HL-60 (cell line): ENCODE measurements around the gene MACF1.
A peak's percentile ranks its signal among the peaks of the same experiment; 100 is the strongest.

Source experiments
- DNase-seq, 2 experiments: peaks; one replicate each; pipeline ENCODE4 v3.0.0-alpha.2; 2010 to 2020; ENCODE audit warnings: low read depth in 1 of 2, low spot score in 1 of 2
- H3K27ac ChIP-seq: fragments of 250-450 bp; sonication (Bioruptor Pico); replicated peaks from 2 replicates; pipeline ENCODE4 v1.5.1; 2020; ENCODE audit warnings: mild to moderate bottlenecking, moderate library complexity
- H3K27me3 ChIP-seq: fragments of 250-450 bp; sonication (Bioruptor Pico); 2 replicates; pipeline ENCODE4 v1.5.1; 2021; ENCODE audit warnings: mild to moderate bottlenecking, moderate library complexity; ENCODE audit not compliant: insufficient read depth, poor library complexity, severe bottlenecking
- H3K4me3 ChIP-seq: replicated peaks from 2 replicates; pipeline ENCODE4 v1.5.1; 2011; ENCODE audit warnings: mild to moderate bottlenecking, control low read depth, low read length; ENCODE audit not compliant: insufficient read depth
- CTCF ChIP-seq: IDR thresholded peaks from one replicate; pipeline ENCODE4 v1.5.1; 2011; ENCODE audit warnings: low read length, control low read depth, inconsistent platforms; ENCODE audit not compliant: insufficient read depth
- GABPA ChIP-seq: IDR thresholded peaks from 2 replicates; pipeline ENCODE4 v1.6.1; 2012; ENCODE audit warnings: low read depth
- POLR2AphosphoS5 ChIP-seq: IDR thresholded peaks from 2 replicates; pipeline ENCODE4 v1.6.1; 2012; ENCODE audit warnings: low read depth
- REST ChIP-seq: IDR thresholded peaks from 2 replicates; pipeline ENCODE4 v1.6.1; 2012; ENCODE audit warnings: low read depth; ENCODE audit not compliant: insufficient replicate concordance
- SPI1 ChIP-seq: IDR thresholded peaks from 2 replicates; pipeline ENCODE4 v1.6.1; 2012; ENCODE audit warnings: low read depth, mild to moderate bottlenecking, borderline replicate concordance

MACF1 gene

GRCh38 chr1:39376656-39377055, 172.2 kb downstream of the MACF1 start:
- TF ChIP-seq SPI1 (no peak), POLR2AphosphoS5 (no peak), GABPA (no peak), CTCF (no peak), REST (no peak)
- DNase-seq, result no peak
- no peak overlapping the region for H3K4me3 ChIP-seq
- no peaks in the 10 kb centered on the region for H3K27me3 ChIP-seq
- no peak overlapping the region for H3K27ac ChIP-seq

DNA sequence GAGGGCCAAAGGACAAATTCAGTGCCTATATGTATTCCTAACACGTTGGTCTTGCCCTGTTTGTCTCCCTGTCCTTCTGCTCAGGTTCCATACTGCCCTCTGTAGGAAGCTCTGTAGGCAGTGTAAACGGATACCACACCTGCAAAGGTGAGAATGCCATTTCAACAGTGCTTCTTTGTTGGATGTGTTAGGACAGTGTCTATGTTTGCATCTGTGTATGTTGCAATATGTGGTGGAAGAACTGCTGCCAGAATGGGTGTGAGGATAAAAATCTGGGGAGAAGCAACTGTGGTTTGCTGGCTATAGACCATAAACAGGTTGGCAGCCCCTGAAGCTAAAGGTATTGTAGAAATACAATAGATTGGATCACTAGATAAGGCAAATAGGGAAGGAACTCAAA, 173.9 kb downstream of the MACF1 start:
- H3K27me3 ChIP-seq, result no peaks in the 10 kb centered on the region
- H3K4me3 ChIP-seq, result no peak overlapping the region
- no peak for TF ChIP-seq GABPA
- no peak for TF ChIP-seq REST
- TF ChIP-seq POLR2AphosphoS5, result no peak
- no peak for TF ChIP-seq CTCF
- no peak for TF ChIP-seq SPI1
- no peak overlapping the region for H3K27ac ChIP-seq
- peak; percentile 11 to 28 for DNase-seq

DNA sequence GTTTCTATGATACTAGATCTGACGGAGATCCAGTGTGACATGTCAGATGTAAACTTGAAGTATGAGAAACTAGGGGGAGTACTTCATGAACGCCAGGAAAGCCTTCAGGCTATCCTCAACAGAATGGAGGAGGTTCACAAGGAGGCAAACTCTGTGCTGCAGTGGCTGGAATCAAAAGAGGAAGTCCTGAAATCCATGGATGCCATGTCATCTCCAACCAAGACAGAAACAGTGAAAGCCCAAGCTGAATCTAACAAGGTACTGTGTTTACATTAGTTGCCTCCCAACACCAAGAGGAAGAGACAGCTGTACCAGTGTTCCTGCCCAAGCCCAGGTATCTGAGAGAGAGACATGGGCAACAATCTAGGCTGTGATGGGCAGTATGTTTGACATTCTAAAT, 174.7 kb downstream of the MACF1 start:
- TF ChIP-seq GABPA (no peak), SPI1 (peak; percentile 73)
- DNase-seq, result no peak
- no peak overlapping the region for H3K4me3 ChIP-seq
- no peaks in the 10 kb centered on the region for H3K27me3 ChIP-seq
- no peak overlapping the region for H3K27ac ChIP-seq

GRCh38 chr1:39380036-39380435, 175.5 kb downstream of the MACF1 start:
- H3K27ac ChIP-seq, result no peak overlapping the region
- TF ChIP-seq REST (no peak), POLR2AphosphoS5 (no peak), GABPA (no peak), CTCF (no peak), SPI1 (no peak)
- no peak for DNase-seq
- H3K4me3 ChIP-seq, result no peak overlapping the region
- no peaks in the 10 kb centered on the region for H3K27me3 ChIP-seq
